Hepatocyte (in vitro differentiated cells): ENCODE data around the gene SYTL1. TPM values are rescaled to one million over a fixed set of nuclear protein-coding genes. Genes with fewer than 3 reads are reported as not detected.

Experiments
- DNase-seq: peaks from one replicate; pipeline ENCODE4 v3.0.0-alpha.2; 2016; ENCODE audit warnings: low spot score
- H2AFZ ChIP-seq: fragments of 200-600 bp; sonication (generic); 2 replicates; pipeline ENCODE4 v1.6.0; 2016; ENCODE audit warnings: antibody characterized with exemption, mild to moderate bottlenecking
- H3K27ac ChIP-seq: fragments of 200-600 bp; sonication (generic); 2 replicates; pipeline ENCODE4 v1.5.1; 2016; ENCODE audit warnings: mild to moderate bottlenecking
- H3K27me3 ChIP-seq: fragments of 200-600 bp; sonication (generic); 2 replicates; pipeline ENCODE4 v1.6.1; 2016
- H3K36me3 ChIP-seq: fragments of 200-600 bp; sonication (generic); replicated peaks from 2 replicates; pipeline ENCODE4 v1.5.1; 2016; ENCODE audit warnings: low read depth; ENCODE audit not compliant: insufficient read depth
- H3K4me1 ChIP-seq: fragments of 200-600 bp; sonication (generic); 2 replicates; pipeline ENCODE4 v1.5.1; 2016; ENCODE audit warnings: mild to moderate bottlenecking, moderate library complexity; ENCODE audit not compliant: insufficient read depth
- H3K4me2 ChIP-seq: fragments of 200-600 bp; sonication (generic); 2 replicates; pipeline ENCODE4 v1.6.0; 2016
- H3K4me3 ChIP-seq: fragments of 200-600 bp; sonication (generic); 2 replicates; pipeline ENCODE4 v1.5.1; 2016; ENCODE audit warnings: mild to moderate bottlenecking
- H3K79me2 ChIP-seq: fragments of 200-600 bp; sonication (generic); 2 replicates; pipeline ENCODE4 v1.6.0; 2017; ENCODE audit warnings: mild to moderate bottlenecking
- H3K9me2 ChIP-seq: fragments of 200-600 bp; sonication (generic); replicated peaks from 2 replicates; pipeline ENCODE4 v1.6.0; 2017; ENCODE audit warnings: mild to moderate bottlenecking; ENCODE audit not compliant: insufficient read depth
- H3K9me3 ChIP-seq: fragments of 200-600 bp; sonication (generic); 2 replicates; pipeline ENCODE4 v1.5.1; 2016; ENCODE audit warnings: low read depth, mild to moderate bottlenecking
- H4K20me1 ChIP-seq: fragments of 200-600 bp; sonication (generic); 2 replicates; pipeline ENCODE4 v1.6.0; 2016; ENCODE audit warnings: mild to moderate bottlenecking; ENCODE audit not compliant: insufficient read depth, poor library complexity, severe bottlenecking
- CTCF ChIP-seq: fragments of 200-600 bp; sonication (generic); IDR thresholded peaks from 2 replicates; pipeline ENCODE4 v1.5.1; 2016; ENCODE audit warnings: antibody characterized with exemption, mild to moderate bottlenecking; ENCODE audit not compliant: poor library complexity
- EZH2 ChIP-seq: fragments of 200-600 bp; sonication (generic); IDR thresholded peaks from 2 replicates; pipeline ENCODE4 v1.6.1; 2016; ENCODE audit warnings: antibody characterized with exemption, mild to moderate bottlenecking, borderline replicate concordance
- EZH2phosphoT487 ChIP-seq: fragments of 200-600 bp; sonication (generic); IDR thresholded peaks from one replicate; pipeline ENCODE4 v1.6.1; 2018; ENCODE audit warnings: antibody characterized with exemption, mild to moderate bottlenecking, low read depth, moderate library complexity; ENCODE audit not compliant: unreplicated experiment, severe bottlenecking
- WGBS: methylation state at CpG from one replicate; pipeline ENCODE4 v1.1.6; 2016; ENCODE audit warnings: low lambda C conversion rate; ENCODE audit errors: missing lambda C conversion rate; 5-methylcytosine and 5-hydroxymethylcytosine counted together
- polyA plus RNA-seq: library from polyadenylated mRNA; unstranded; fragments of >200 nt; fragmentation: Nextera tagmentation; extraction: Ambion mirVana; gene quantifications from 2 replicates; pipeline ENCODE4 v1.2.1, GENCODE V29; 2016
- total RNA-seq: library from RNA; depleted of rRNA; stranded (reverse); fragments of >200 nt; gene quantifications from 2 replicates; pipeline ENCODE4 v1.2.3, GENCODE V29; 2014

SYTL1 gene
- total and polyA plus RNA-seq, 2 experiments from 2014 or later, result 12.1 to 21.7 TPM

GRCh38 chr1:27336756-27337155, 5.1 kb upstream of the SYTL1 start:
- Histone ChIP-seq H3K4me2 (no peak overlapping the region), H3K79me2 (no peaks in the 10 kb centered on the region), H3K9me3 (no peaks in the 10 kb centered on the region), H2AFZ (no peak overlapping the region), H3K4me3 (no peak overlapping the region), H3K27me3 (no peaks in the 10 kb centered on the region), H3K36me3 (no peaks in the 10 kb centered on the region), H4K20me1 (no peaks in the 10 kb centered on the region), H3K9me2 (no peaks in the 10 kb centered on the region), H3K27ac (no peak overlapping the region), H3K4me1 (no peaks in the 10 kb centered on the region)
- DNase-seq, result no peak
- no peak for TF ChIP-seq CTCF
- no peak for TF ChIP-seq EZH2phosphoT487
- TF ChIP-seq EZH2, result no peak
- 95% methylated on average over 5 of the region's 5 CpGs for WGBS

GRCh38 chr1:27338751-27339150, 3.1 kb upstream of the SYTL1 start:
- no peaks in the 10 kb centered on the region for H3K79me2 ChIP-seq
- 93% methylated on average over 6 of the region's 6 CpGs for WGBS
- H3K4me3 ChIP-seq, result no peak overlapping the region
- H3K27ac ChIP-seq, result no peak overlapping the region
- H3K9me2 ChIP-seq, result no peaks in the 10 kb centered on the region
- H3K4me1 ChIP-seq, result peaks cover 16% of the 10 kb centered on the region
- H3K4me2 ChIP-seq, result no peak overlapping the region
- H2AFZ ChIP-seq, result no peak overlapping the region
- no peaks in the 10 kb centered on the region for H3K27me3 ChIP-seq
- H3K36me3 ChIP-seq, result no peaks in the 10 kb centered on the region
- no peak for DNase-seq
- no peaks in the 10 kb centered on the region for H4K20me1 ChIP-seq
- no peaks in the 10 kb centered on the region for H3K9me3 ChIP-seq
- TF ChIP-seq EZH2, result no peak
- TF ChIP-seq CTCF, result no peak
- TF ChIP-seq EZH2phosphoT487, result no peak

GRCh38 chr1:27339213-27339612, 2.6 kb upstream of the SYTL1 start:
- TF ChIP-seq CTCF, result no peak
- no peak for TF ChIP-seq EZH2
- TF ChIP-seq EZH2phosphoT487, result no peak
- Histone ChIP-seq H3K9me2 (no peaks in the 10 kb centered on the region), H3K27ac (no peak overlapping the region), H3K4me2 (no peak overlapping the region), H3K27me3 (no peaks in the 10 kb centered on the region), H2AFZ (no peak overlapping the region), H3K4me3 (no peak overlapping the region), H4K20me1 (no peaks in the 10 kb centered on the region), H3K4me1 (peaks cover 16% of the 10 kb centered on the region), H3K36me3 (no peaks in the 10 kb centered on the region), H3K9me3 (no peaks in the 10 kb centered on the region), H3K79me2 (no peaks in the 10 kb centered on the region)
- DNase-seq, result no peak
- 73% methylated on average over 5 of the region's 5 CpGs for WGBS

GRCh38 chr1:27342391-27342777, 562 bp downstream of the SYTL1 start:
- Histone ChIP-seq H3K9me3 (no peaks in the 10 kb centered on the region), H3K4me2 (peak overlapping the region; percentile 91), H3K36me3 (no peaks in the 10 kb centered on the region), H3K27ac (peak overlapping the region; percentile 72), H3K27me3 (no peaks in the 10 kb centered on the region), H3K4me1 (peaks cover 16% of the 10 kb centered on the region), H3K9me2 (no peaks in the 10 kb centered on the region), H4K20me1 (no peaks in the 10 kb centered on the region), H3K79me2 (no peaks in the 10 kb centered on the region), H3K4me3 (peak overlapping the region; percentile 20), H2AFZ (no peak overlapping the region)
- no peak for TF ChIP-seq EZH2
- 82% methylated on average over 8 of the region's 8 CpGs for WGBS
- no peak for DNase-seq
